Fibroblast of the aortic adventitia (primary cell): ENCODE results near the gene SDCCAG8. TPM values are rescaled to one million over a fixed set of nuclear protein-coding genes. Genes with fewer than 3 reads are reported as not detected.

Experiments
- DNase-seq: peaks from one replicate; pipeline ENCODE4 v3.0.0-alpha.2; 2010; ENCODE audit warnings: low read depth
- H3K4me3 ChIP-seq: 2 replicates; pipeline ENCODE4 v1.5.1; 2011; ENCODE audit warnings: low read depth, mild to moderate bottlenecking, control low read depth, low read length, moderate library complexity
- CTCF ChIP-seq: IDR thresholded peaks from 2 replicates; pipeline ENCODE4 v1.5.1; 2011; ENCODE audit warnings: mild to moderate bottlenecking, low read length, control low read depth, inconsistent platforms; ENCODE audit not compliant: insufficient read depth
- total RNA-seq: library from RNA; depleted of rRNA; stranded (reverse); fragments of >200 nt; gene quantifications from 2 replicates; pipeline ENCODE4 v1.2.3, GENCODE V29; 2012; ENCODE audit warnings: low replicate concordance

SDCCAG8 gene
- total RNA-seq, 1 donor, result 69.2 TPM

GRCh38 chr1:243471026-243471685 is 215.3 kb downstream of the SDCCAG8 start:
- H3K4me3 ChIP-seq, result no peak overlapping the region
- no peak for TF ChIP-seq CTCF
- DNase-seq, result no peak

- TF ChIP-seq CTCF, result no peak
- DNase-seq, result no peak
- H3K4me3 ChIP-seq, result no peak overlapping the region
Observed at GRCh38 chr1:243471754-243472745, 216.2 kb downstream of the SDCCAG8 start.

GRCh38 chr1:243473227-243474135 is 217.6 kb downstream of the SDCCAG8 start:
- H3K4me3 ChIP-seq, result peak overlapping the region; percentile 56
- no peak for TF ChIP-seq CTCF
- peak; percentile 54 for DNase-seq

- TF ChIP-seq CTCF, result no peak
- no peak overlapping the region for H3K4me3 ChIP-seq
- no peak for DNase-seq
Observed at GRCh38 chr1:243474136-243474881, 218.5 kb downstream of the SDCCAG8 start.

- no peak for DNase-seq
- no peak overlapping the region for H3K4me3 ChIP-seq
- no peak for TF ChIP-seq CTCF
Observed at GRCh38 chr1:243474906-243475305, 219.1 kb downstream of the SDCCAG8 start.

GRCh38 chr1:243475966-243476365 is 220.1 kb downstream of the SDCCAG8 start:
- H3K4me3 ChIP-seq, result no peak overlapping the region
- peak; percentile 18 for DNase-seq
- TF ChIP-seq CTCF, result no peak
